GM18873 (cell line): ENCODE measurements around the gene MRPL19.

Experiments used
- ATAC-seq: cut with Tn5 transposase; IDR thresholded peaks from one replicate; pipeline ENCODE4 v1.9.1; 2021; ENCODE audit warnings: mild to moderate bottlenecking, moderate library complexity, moderate number of reproducible peaks; ENCODE audit not compliant: unreplicated experiment, low FRiP score

Gene MRPL19

GRCh38 chr2:75720525-75720924, 73.9 kb downstream of the MRPL19 start:
- ATAC-seq, result no peak

GRCh38 chr2:75722687-75723086, 76.1 kb downstream of the MRPL19 start:
- no peak for ATAC-seq

- no peak for ATAC-seq
These were observed 82.2 kb downstream of the MRPL19 start for GRCh38 chr2:75728614-75729419.

- ATAC-seq, result no peak
These were observed 83.3 kb downstream of the MRPL19 start for GRCh38 chr2:75729861-75730260.

- ATAC-seq, result no peak
These were observed 89.7 kb downstream of the MRPL19 start for GRCh38 chr2:75736276-75736675.

GRCh38 chr2:75737961-75738360, 91.4 kb downstream of the MRPL19 start:
- ATAC-seq, result no peak
